CD4-positive, alpha-beta T cell (primary cell): ENCODE results near the gene ORMDL3. TPM values are rescaled to one million over a fixed set of nuclear protein-coding genes. Genes with fewer than 3 reads are reported as not detected.

Experiments used
- ATAC-seq: fragments of 200-7000 bp; cut with Tn5 transposase; one replicate; pipeline ENCODE4 v1.10.0; 2022; ENCODE audit warnings: mild to moderate bottlenecking; ENCODE audit not compliant: poor library complexity
- CTCF ChIA-PET: fragments of 350-600 bp; sonication (Branson Sonifier 250); formaldehyde crosslinking; loops from one replicate; lab custom pipeline; 2021; ENCODE audit warnings: antibody characterized with exemption, inconsistent platforms; lab: Charles Lee
- POLR2A ChIA-PET: fragments of 350-600 bp; sonication (Branson Sonifier 250); formaldehyde crosslinking; loops from one replicate; lab custom pipeline; 2021; ENCODE audit warnings: antibody characterized with exemption, inconsistent platforms; lab: Charles Lee
- DNase-seq, 14 experiments: peaks; one replicate each; pipeline ENCODE4 v3.0.0-alpha.2; 2013 to 2020; ENCODE audit warnings: mixed read lengths in 2 of 14
- H3K27ac ChIP-seq, 2 donors: one replicate each; pipeline versions ENCODE4 v1.5.1 to v1.7.0; 2013; ENCODE audit warnings: low read length in 2 of 2, low read depth in 1 of 2, mild to moderate bottlenecking in 1 of 2
- H3K27me3 ChIP-seq, 2 experiments: 1 replicate in 1 of 2; 2 replicates in 1 of 2; pipeline versions ENCODE4 v1.6.1 to v1.7.0; 2013; ENCODE audit warnings: low read length in 2 of 2, control low read depth in 1 of 2, mild to moderate bottlenecking in 1 of 2, moderate library complexity in 1 of 2; ENCODE audit not compliant: insufficient read depth in 2 of 2, control insufficient read depth in 1 of 2
- H3K36me3 ChIP-seq: one replicate; pipeline ENCODE4 v1.6.1; 2013; ENCODE audit warnings: low read length, control low read depth; ENCODE audit not compliant: insufficient read depth
- H3K4me1 ChIP-seq: one replicate; pipeline ENCODE4 v1.6.1; 2013; ENCODE audit warnings: low read length, control low read depth; ENCODE audit not compliant: insufficient read depth
- H3K4me3 ChIP-seq: one replicate; pipeline ENCODE4 v1.5.1; 2013; ENCODE audit warnings: mild to moderate bottlenecking, low read length, moderate library complexity
- H3K9me3 ChIP-seq, 2 experiments: 1 replicate in 1 of 2; 2 replicates in 1 of 2; pipeline versions ENCODE4 v1.6.1 to v1.7.0; 2013; ENCODE audit warnings: low read length in 2 of 2, mild to moderate bottlenecking in 2 of 2, control low read depth in 1 of 2, moderate library complexity in 1 of 2; ENCODE audit not compliant: control insufficient read depth in 1 of 2, insufficient read depth in 1 of 2
- H3K27ac Mint-ChIP-seq: one replicate; pipeline ENCODE4 v1.8.0; 2020; ENCODE audit warnings: mixed read lengths
- H3K27me3 Mint-ChIP-seq: one replicate; pipeline ENCODE4 v1.8.0; 2021; ENCODE audit warnings: mixed read lengths
- H3K36me3 Mint-ChIP-seq: one replicate; pipeline ENCODE4 v1.8.0; 2021; ENCODE audit warnings: low read depth, mixed read lengths
- H3K4me1 Mint-ChIP-seq: one replicate; pipeline ENCODE4 v1.8.0; 2021; ENCODE audit warnings: low read depth, mixed read lengths
- H3K4me3 Mint-ChIP-seq: one replicate; pipeline ENCODE4 v1.8.0; 2020; ENCODE audit warnings: mild to moderate bottlenecking, mixed read lengths
- H3K9me3 Mint-ChIP-seq: one replicate; pipeline ENCODE4 v1.8.0; 2020; ENCODE audit warnings: mixed read lengths
- intact Hi-C, 2 experiments: fragments of 100-400 bp; cut with DNase I in 1 of 2; cut with micrococcal nuclease in 1 of 2; formaldehyde crosslinking; loops; one replicate each; pipeline versions ENCODE4 v1.15.1 to v1.9.0; 2023 to 2025; cut with DNase I, micrococcal nuclease
- total RNA-seq, 174 experiments: library from RNA in 2 of 174; stranded (reverse) in 2 of 174; gene quantifications; one replicate each; pipeline ENCODE4 v1.2.3 and lab custom pipeline; 2021 to 2026
- TF ChIP-seq, protein P1 (sequence below): fragments of 200-600 bp; IDR thresholded peaks from one replicate; pipeline ENCODE4 v1.8.0; 2022; ENCODE audit warnings: antibody characterized with exemption, mild to moderate bottlenecking

Gene ORMDL3
- total RNA-seq, 2 experiments from 2014 or later: 103 to 105 TPM

DNA sequence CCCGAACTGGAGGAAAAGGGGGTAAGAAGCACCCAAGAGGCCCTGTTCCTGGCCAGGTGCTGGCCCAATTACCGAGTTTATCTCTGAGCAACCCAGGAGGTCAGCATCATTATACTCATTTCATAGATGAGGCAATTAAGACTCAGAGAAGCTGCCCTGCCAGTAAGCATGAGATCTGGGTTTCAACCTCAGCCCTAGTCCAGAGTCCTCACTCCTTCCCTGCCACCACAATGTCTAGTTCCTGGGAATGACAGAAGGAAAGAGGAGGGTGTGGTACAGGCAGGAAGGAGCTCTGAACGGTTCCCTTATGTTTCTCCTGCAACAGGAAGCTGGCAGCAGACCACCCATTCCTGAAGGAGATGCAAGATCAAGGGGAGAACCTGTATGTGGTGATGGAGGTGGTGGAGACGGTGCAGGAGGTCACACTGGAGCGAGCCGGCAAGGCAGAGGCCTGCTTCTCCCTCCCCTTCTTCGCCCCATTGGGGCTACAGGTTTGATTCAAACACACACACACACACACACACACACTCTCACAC, 42.8 kb upstream of the ORMDL3 start:
- no peak overlapping the region for H3K4me3 Mint-ChIP-seq
- H3K27ac Mint-ChIP-seq: no peak overlapping the region
- H3K4me1 Mint-ChIP-seq: peaks cover 8% of the 10 kb centered on the region
- no peak overlapping the region for H3K4me3 ChIP-seq
- H3K27me3 ChIP-seq: peaks cover 0 to 2% of the 10 kb centered on the region in 2 experiments
- peaks cover 6% of the 10 kb centered on the region for H3K4me1 ChIP-seq
- no peak overlapping the region for H3K27ac ChIP-seq
- no peaks in the 10 kb centered on the region for H3K36me3 ChIP-seq
- DNase-seq: no peak
- TF ChIP-seq, protein P1, sequence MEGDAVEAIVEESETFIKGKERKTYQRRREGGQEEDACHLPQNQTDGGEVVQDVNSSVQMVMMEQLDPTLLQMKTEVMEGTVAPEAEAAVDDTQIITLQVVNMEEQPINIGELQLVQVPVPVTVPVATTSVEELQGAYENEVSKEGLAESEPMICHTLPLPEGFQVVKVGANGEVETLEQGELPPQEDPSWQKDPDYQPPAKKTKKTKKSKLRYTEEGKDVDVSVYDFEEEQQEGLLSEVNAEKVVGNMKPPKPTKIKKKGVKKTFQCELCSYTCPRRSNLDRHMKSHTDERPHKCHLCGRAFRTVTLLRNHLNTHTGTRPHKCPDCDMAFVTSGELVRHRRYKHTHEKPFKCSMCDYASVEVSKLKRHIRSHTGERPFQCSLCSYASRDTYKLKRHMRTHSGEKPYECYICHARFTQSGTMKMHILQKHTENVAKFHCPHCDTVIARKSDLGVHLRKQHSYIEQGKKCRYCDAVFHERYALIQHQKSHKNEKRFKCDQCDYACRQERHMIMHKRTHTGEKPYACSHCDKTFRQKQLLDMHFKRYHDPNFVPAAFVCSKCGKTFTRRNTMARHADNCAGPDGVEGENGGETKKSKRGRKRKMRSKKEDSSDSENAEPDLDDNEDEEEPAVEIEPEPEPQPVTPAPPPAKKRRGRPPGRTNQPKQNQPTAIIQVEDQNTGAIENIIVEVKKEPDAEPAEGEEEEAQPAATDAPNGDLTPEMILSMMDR: no peak
- H3K9me3 Mint-ChIP-seq: no peaks in the 10 kb centered on the region
- peaks cover 40% of the 10 kb centered on the region for H3K27me3 Mint-ChIP-seq
- ATAC-seq: no peak
- intact Hi-C loops: no loop called here
- H3K36me3 Mint-ChIP-seq: no peaks in the 10 kb centered on the region
- CTCF ChIA-PET: no interaction called here
- no peaks in the 10 kb centered on the region for H3K9me3 ChIP-seq
- POLR2A ChIA-PET: interaction anchor here (1.8 kb wide), 1 partner anchor 12 kb away, joined by 5 read pairs; no protein-coding TSS in a partner anchor

DNA sequence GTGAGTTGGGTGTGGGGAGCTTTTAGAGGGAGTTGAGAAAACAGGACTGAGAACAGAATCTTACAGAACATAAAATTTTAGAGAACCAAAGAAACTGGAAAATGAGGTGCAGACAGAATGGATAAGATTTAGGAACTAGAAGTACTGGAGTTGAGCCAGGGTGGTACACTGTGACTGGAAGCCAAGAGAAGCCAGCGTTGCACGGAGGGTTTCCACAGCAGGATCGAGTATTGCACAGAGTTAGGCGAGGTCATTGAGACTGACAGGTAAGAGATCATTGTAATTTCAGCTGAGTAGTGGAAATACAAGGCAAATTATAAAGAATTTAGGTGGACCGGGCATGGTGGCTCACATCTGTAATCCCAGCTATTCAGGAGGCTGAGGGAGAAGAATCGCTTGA, 42.0 kb upstream of the ORMDL3 start:
- no peaks in the 10 kb centered on the region for H3K9me3 ChIP-seq
- no peak overlapping the region for H3K27ac Mint-ChIP-seq
- peaks cover 0 to under 1% of the 10 kb centered on the region in 2 experiments for H3K27me3 ChIP-seq
- H3K9me3 Mint-ChIP-seq: no peaks in the 10 kb centered on the region
- H3K4me3 Mint-ChIP-seq: no peak overlapping the region
- intact Hi-C loops: no loop called here
- H3K36me3 Mint-ChIP-seq: no peaks in the 10 kb centered on the region
- no peak for DNase-seq
- no peak overlapping the region for H3K27ac ChIP-seq
- TF ChIP-seq, protein P1: no peak
- peaks cover 8% of the 10 kb centered on the region for H3K4me1 ChIP-seq
- H3K36me3 ChIP-seq: no peaks in the 10 kb centered on the region
- H3K4me3 ChIP-seq: no peak overlapping the region
- POLR2A ChIA-PET: interaction anchor here (1.0 to 1.8 kb wide), 2 partner anchors 11 kb away, joined by 3 to 5 read pairs; partner anchors contain the start of gene PSMD3
- peaks cover 40% of the 10 kb centered on the region for H3K27me3 Mint-ChIP-seq
- no peak for ATAC-seq
- peaks cover 8% of the 10 kb centered on the region for H3K4me1 Mint-ChIP-seq
- CTCF ChIA-PET: interaction anchor here (0.6 to 1.3 kb wide), 2 partner anchors 11 to 370 kb away, joined by 3 to 4 read pairs; partner anchors contain the start of gene PSMD3

DNA sequence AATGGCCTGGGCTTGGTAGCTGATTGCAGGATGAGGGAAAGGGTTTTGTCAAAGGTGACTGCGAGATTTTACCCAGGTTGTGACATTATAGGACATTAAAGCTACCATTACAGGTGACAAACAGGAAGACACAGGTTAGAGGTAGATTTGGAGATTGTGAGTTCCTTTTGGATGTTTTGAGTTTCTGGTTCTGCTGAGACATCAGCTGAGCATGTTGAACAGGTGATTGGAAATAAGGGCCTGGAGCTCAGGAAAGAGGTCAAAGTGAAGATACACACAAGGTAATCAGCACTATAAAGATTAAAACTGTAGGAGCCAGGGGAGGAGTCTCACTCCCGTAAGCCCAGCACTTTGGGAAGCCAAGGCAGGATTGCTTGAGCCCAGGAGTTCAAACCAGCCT, 41.4 kb upstream of the ORMDL3 start:
- no peaks in the 10 kb centered on the region for H3K9me3 Mint-ChIP-seq
- H3K4me3 Mint-ChIP-seq: no peak overlapping the region
- intact Hi-C loops: no loop called here
- POLR2A ChIA-PET: interaction anchor here (0.5 to 1.8 kb wide), 3 partner anchors 10 to 124 kb away, joined by 3 to 5 read pairs (median 3); partner anchors contain the start of gene PSMD3
- H3K27me3 Mint-ChIP-seq: peaks cover 34% of the 10 kb centered on the region
- Histone ChIP-seq H3K27ac (no peak overlapping the region), H3K4me3 (no peak overlapping the region), H3K36me3 (no peaks in the 10 kb centered on the region), H3K4me1 (peaks cover 14% of the 10 kb centered on the region), H3K27me3 (no peaks in the 10 kb centered on the region), H3K9me3 (no peaks in the 10 kb centered on the region)
- H3K27ac Mint-ChIP-seq: no peak overlapping the region
- DNase-seq (no peak), ATAC-seq (no peak)
- CTCF ChIA-PET: interaction anchor here (1.3 kb wide), 1 partner anchor 12 kb away, joined by 4 read pairs; the partner anchor contains the start of gene PSMD3
- TF ChIP-seq, protein P1: no peak
- H3K4me1 Mint-ChIP-seq: peaks cover 12% of the 10 kb centered on the region
- H3K36me3 Mint-ChIP-seq: no peaks in the 10 kb centered on the region
